GM03348 (cell line): ENCODE results near the gene ANKRD35.
A peak's percentile ranks its signal among the peaks of the same experiment; 100 is the strongest.
"Not testable (repeated sequence)": the region's sequence is repeated elsewhere in the genome, so short reads cannot be mapped to it uniquely, and the experiment has no call there.

ENCODE experiments used
- DNase-seq: peaks from one replicate; pipeline ENCODE4 v3.0.0; 2012; ENCODE audit warnings: low spot score

Gene ANKRD35

DNA sequence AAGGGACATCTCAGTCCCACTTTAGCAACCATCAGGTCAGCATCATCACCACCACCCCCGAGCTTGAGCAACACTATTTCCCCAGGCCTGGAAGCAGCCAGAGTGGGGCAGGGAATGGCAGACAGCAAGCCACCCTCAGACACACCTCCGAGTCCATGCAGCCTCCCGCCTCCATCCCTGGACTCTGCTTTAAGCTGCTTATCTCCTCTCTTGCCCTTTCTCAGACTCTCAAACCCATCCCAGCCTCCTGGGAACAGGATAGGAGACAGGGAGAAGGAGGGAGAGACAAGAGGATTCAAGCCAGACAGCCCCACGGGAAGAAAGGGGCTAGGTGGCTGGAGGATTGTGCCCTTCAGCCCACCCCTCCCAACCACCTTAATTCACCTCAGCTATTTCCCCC lies 28.5 kb downstream of the ANKRD35 start:
- DNase-seq: no peak

DNA sequence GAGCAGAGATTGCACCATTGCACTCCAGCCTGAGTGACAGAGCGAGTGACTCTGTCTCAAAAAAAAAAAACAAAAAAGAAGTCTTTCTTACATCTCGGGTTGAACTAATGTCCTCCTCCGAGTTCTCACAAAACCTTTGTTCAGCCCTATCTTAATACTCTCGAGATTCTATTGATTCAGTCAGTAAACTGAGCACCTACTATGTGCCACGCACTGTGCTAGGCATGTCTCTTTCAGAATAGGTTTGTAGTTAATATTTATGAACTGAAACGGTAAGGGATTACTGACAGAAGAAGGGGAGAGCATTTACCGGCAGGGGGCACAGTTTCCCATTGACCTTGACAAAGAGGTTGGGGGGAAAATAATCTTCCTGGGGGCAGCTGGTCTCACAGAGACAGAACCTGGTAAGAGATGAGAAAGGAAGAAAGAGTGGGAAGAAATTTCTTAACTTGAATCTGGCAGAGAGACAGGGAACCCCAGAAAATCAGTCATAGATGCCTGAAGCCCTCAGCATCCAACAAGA lies 30.2 kb downstream of the ANKRD35 start:
- no peak for DNase-seq

DNA sequence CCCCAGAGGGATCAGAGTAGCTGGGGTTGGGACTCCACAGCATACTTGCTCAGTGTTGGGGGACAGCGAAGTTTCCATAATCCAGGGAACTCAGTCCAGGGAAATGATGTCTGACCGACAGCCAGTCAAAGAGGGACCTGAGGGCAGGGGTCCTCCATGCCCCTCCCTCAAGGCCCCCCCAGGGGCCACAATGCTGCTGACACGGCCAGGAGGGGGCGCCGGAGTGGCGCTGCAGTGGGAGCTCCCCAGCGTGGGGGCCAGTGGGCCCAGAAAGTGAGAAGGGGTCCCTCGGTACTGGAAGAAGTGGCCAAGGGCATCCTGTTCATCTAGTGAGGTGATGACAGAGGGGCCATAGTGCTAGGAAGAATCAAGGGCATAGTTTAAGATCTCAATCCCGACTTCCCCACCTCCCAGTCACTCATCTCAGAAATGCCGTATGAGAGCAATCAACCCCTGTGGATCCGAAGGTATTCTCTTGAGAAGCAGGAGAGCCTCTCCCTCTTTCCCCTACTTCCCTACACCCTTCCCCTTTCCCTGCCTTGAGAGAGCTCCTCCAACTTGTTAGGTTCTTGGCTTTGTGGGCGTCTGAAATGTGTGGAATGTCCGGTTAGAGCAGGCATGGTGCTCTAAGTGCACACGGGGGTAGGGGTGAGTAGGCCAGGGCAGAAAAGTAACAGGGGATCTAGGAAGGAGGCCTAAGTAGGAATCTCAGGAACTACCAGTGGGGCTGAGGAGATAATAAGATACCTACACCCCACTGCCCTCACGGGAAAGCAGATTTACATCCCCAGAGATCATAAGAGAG lies 36.1 kb downstream of the ANKRD35 start:
- DNase-seq: peak; percentile 89

DNA sequence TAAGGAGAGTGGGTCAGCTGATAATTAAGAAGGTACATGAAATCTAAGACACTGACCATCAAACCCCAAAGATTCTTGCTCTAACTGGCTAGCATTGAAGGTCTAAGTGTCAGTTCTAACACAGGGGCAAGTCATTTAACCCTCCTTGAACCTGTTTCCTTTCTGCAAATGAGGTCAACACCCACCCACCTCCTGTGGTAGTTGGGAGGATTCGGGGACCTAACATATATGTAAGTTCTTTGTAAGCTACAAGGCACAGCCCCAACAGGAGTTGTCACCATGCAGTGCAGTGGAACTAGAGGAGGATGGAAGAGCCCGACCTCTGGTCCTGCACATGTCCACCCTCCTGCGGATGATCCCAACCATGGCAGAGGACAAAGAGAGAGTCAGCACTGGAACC lies 37.8 kb downstream of the ANKRD35 start:
- DNase-seq: no peak

DNA sequence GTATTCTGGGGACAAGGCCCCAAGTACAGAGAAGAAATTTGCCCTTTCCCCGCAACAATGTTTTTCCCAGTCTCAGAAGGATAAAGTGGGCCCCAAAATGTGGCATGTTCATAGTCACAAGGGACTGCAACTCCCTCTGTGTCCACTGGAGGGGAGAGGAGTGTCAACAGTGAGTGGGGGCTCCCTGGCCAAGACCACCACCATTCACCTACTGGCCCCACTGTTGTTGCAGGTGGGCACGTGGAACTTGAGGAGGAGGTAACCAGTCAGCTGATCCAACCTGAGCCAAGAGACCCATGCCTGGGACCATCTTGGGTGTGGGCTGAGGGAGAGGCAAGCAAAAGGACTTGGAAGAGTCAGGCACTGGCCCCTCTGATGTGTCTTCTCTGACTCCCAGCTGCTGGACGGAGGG lies 39.5 kb downstream of the ANKRD35 start:
- DNase-seq: peak; percentile 68

DNA sequence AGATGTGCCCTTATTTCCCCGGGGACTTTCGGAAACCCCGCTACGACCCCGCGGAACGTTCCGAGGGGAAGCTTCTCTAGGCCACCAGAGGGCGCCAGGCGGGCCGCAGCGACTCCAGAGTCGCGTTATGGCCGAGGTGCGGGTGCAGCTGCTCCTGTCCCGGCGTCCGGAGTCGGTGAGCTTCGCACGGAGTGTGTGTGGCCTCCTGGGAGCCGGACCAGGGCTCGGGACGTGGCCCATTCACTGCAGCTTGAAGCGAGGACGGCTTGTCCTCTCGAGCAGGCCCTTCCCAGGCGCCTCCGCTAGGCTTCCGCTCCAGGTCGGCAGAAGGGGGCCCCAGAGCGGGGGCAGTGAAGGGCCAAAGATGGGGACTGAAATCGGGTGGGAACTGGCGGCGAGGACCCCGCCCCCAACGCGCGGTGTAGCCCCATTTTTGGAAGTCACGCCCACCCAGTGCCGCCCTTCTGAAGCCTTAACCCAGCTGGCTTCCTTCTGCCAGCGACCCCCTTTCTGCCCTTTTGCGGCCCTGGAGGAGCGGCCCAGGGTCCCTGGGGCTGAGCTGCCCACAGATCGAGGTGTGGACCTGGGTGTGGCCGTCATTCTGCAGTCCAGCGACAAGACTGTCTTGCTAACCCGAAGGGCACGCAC lies 40.0 kb downstream of the ANKRD35 start, which contains the start of gene NUDT17:
Gene NUDT17, plus strand, starts transcription at position 117 of the 648 bp plus-strand sequence. Its CDS starts 11 bp downstream, at position 128.
- DNase-seq: peak; percentile 90

DNA sequence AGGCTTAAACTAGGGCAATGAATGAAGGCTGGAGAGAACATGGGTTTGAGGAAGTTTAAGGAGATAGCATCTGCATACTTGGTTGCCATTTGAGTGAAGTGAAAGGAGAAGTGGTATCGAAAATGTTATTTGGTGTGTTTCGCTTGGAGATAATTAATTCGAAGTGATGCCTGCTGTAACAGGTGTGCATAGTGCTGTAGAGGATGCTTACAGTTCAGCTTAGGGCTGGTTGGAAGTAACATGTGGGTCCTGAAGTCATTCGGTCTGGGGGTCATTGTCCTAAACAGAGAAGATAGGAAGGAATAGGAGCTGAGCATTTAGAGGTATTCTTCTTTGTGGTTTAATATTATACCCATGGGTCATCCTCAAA lies 40.5 kb downstream of the ANKRD35 start:
- no peak for DNase-seq

DNA sequence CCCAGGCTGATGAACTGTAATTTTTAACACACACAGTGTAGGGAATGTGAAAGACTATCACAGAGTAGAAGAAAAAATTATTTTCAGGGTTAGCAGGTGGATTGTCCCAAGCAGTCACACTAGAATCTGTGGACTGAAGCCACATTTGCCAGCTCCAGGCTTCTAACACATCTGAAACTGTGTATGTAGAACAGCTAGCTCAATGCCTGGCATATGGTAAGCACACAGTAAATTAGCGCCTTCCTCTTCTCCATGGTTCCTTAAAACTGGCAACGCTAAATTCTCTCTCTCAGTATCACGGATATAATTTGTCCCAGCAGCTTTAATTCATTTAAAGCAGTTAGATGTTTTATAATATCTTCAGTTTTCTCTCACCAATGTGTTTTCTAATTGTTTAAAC lies 42.6 kb downstream of the ANKRD35 start:
- no peak for DNase-seq

DNA sequence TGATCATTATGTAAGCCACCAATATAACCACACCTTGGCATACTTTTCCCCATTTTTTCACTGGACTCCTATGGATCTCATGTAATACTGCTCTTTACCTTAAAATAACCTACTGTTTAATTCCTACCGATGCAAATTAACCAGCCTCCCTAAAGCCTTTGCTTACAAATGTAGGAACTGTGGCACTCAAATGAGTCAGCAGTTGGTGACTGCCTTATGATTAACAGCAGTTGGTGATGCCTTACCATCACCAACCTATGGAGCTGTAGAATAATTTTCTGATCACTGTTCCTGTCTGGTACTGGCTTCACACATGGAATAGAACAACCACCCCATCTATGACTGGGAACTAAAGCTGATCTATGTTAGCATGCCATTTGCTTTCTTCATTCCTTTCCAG lies 48.0 kb downstream of the ANKRD35 start:
- no peak for DNase-seq

DNA sequence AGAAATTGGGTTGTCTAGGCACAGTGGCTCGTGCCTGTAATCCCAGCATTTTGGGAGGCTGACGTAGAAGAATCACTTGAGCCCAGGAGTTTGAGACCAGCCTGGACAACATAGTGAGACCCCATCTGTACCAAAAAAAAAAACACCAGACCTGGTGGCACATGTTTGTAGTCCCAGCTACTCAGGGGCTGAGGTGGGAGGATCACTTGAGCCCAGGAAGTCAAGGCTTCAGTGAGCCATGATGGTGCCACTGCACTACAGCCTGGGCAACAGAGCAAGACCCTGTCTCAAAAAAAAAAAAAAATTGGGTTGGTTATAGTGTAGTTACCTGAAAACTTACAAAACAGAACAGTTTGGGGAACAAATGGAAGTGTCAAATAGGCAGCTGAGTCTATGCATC lies 54.9 kb downstream of the ANKRD35 start:
- DNase-seq: not testable (repeated sequence)

DNA sequence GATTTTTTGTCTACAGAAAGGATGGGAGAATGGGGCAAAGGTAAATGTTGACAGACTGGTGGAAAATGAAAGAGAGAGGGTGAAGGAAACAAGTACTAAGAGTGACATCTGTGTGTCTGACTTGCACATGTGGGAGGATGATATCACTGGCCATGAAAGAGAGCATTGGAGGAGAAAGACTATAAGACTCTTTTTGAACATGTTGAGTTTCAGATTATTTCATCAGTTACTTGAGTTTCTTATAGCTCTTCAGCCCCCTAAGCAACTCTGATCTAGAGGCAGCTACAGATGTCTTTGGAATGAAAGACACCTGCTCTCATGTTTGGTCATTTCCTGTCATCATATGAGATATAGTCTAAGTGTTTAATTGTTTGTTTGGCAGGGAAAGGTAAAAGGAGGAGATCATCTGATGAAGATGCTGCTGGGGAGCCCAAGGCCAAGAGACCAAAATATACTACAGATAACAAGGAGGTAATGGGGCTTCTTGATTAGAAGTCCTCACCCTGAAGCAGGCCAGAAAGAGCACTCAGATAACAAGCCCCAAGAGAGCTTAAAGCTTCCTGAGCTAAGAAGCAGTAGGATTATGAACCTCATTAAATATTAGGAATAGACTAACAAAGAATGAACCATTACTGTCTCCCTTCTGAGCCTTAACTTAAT lies 57.2 kb downstream of the ANKRD35 start:
- no peak for DNase-seq

DNA sequence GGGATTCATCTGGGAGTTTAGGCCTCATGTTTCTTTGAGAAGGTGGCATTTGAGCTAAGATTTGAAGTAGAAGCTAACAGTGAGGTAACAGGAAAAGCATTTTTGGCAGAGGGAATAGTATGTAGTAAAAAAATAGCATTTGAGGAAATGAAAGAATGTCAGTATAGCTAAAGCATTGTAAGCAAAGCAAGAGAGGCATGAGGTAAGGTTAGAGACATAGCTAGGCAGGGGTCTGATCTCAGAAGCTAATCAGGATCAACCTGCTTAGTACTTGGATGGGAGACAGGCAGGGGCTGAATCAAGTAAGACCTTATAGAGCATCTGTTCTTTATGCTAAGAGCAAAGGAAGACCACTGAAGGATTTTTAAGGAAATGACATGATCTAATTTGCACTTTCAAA lies 57.7 kb downstream of the ANKRD35 start:
- DNase-seq: no peak

DNA sequence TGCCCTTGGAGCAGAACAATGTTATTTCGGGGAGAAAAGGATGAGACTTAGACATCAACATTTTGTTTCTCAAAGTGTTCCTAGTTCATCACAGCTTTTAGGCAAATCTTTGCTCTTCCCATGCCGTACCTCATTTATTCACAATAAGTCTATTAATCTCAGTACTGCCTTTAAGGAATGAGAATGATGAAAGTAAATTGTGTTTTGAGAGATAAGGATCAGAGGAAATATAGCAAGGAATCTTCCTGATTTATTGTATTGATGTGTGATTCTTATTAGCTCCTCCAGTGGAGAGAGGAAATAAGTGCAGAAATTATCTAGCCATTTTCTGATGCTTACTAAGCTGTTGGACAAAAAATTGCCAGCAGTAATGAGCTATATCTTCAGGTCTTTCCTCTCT lies 59.6 kb downstream of the ANKRD35 start:
- DNase-seq: no peak

DNA sequence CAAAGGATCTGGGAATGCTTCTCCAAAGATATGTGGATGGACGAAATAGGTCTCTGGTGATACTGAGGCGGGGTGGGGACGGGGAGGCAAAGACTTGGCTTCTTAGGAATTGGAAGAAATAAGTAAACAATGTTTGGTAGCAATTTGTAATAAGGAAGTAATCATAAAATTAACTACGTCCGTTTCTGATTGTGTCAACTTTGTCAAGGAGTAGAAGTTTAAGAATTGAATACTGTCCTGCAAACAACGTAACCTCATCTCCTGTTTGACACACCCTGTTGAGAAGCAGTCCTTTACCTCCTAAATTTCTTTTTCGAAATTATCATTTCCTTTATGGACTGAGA lies 61.2 kb downstream of the ANKRD35 start:
- peak; percentile 9 for DNase-seq

DNA sequence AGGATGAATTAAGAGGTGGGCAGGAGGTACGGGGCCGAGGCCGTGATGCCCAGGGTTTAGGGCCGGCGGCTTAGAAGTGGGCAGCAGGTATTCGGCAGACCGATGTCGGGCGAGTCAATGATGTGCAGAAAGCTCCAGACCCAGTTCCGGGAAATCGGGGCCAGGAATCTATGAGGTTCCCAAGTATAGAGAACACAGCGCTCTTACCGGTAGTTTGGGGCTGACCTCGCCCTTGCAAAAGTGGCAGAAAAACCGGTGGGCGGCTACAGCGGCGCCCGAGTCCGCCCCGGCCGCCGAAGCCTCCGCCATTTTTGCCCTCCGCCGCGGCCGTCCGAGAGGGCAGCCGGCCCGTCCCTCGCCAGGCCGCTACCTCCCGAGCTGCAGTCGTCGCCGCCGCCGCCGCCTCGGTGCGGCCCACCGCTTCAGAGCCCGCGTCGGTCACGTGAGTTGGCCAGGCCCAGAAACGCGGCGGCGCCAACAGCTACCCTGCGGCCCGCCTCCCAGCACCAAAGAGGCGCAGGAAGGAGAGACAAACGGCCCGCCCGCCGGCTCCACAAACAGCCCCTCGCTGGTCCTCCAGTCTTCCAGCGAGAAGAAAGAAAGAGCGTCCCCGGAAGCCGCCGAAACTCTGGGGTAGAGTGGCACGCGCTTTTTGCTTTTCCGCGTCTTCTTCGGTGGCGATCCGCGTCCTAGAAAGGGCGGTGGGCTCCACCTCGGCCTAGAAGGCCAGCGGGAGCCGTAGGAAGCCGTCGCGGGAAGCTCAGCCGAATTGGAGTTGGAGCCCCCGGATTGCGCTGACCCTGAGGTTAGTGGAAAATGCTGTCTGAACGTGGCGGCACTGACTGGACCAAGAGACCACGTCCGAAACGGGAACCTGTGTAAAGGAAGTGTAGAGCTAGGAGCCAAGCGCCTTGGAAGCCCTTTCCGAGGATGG lies 61.8 kb downstream of the ANKRD35 start, which contains the start of the genes POLR3C and RNF115:
Gene POLR3C, plus strand, starts transcription at position 636 of the 934 bp plus-strand sequence. CDS start 1,577 bp downstream, outside the sequence.
Gene RNF115, minus strand, starts transcription at position 531 of the 934 bp plus-strand sequence. Its CDS starts 222 bp downstream, at position 309.
- peak; percentile 93 for DNase-seq

DNA sequence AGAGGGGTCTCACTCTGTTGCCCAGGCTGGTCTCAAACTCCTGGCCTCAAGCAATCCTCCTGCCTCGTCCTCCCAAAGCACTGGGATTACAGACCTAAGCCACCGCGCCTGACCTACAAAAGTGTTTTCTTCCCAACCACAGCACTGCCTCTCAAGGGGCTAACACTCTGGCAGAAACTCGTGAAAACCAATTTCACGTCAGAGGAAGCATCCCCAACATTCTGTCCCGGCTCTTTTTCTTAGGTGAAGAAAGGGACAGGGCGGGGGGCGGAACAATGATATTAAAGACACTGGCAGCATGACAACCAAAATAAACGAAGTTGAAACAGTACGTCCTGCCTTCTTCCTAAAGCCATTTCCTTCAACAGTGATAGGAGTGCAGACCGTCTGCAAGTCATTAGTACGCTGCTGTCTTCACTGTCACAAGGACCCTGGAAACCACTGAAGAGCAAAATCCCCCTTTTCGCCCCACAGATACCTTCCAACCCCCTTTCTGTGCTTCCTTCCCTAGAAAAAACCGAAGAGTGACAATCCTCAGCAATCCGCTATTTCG lies 62.8 kb downstream of the ANKRD35 start:
- not testable (repeated sequence) for DNase-seq

DNA sequence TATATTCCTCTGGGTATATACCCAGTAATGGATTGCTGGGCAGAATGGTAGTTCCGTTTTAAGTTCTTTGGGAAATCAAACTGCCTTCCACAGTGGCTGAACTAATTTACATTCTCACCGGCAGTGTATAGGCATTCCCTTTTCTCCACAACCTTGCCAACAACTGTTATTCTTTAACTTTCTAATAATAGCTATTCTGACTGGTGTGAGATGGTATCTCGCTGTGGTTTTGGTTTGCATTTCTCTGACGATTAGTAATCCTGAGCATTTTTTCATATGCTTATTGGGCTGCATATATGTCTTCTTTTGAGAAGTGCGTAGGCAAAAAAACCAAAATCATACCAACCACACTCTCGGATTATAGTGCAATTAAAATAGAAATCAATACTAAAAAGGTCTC lies 67.6 kb downstream of the ANKRD35 start:
- DNase-seq: not testable (repeated sequence)
